HG03135 (cell line): ENCODE measurements around the gene ROBO1.
"Not testable (repeated sequence)": the region's sequence is repeated elsewhere in the genome, so short reads cannot be mapped to it uniquely, and the experiment has no call there.

Experiments
- ATAC-seq: cut with Tn5 transposase; IDR thresholded peaks from one replicate; pipeline ENCODE4 v1.9.1; 2021; ENCODE audit warnings: mild to moderate bottlenecking, moderate library complexity; ENCODE audit not compliant: unreplicated experiment

Gene ROBO1

DNA sequence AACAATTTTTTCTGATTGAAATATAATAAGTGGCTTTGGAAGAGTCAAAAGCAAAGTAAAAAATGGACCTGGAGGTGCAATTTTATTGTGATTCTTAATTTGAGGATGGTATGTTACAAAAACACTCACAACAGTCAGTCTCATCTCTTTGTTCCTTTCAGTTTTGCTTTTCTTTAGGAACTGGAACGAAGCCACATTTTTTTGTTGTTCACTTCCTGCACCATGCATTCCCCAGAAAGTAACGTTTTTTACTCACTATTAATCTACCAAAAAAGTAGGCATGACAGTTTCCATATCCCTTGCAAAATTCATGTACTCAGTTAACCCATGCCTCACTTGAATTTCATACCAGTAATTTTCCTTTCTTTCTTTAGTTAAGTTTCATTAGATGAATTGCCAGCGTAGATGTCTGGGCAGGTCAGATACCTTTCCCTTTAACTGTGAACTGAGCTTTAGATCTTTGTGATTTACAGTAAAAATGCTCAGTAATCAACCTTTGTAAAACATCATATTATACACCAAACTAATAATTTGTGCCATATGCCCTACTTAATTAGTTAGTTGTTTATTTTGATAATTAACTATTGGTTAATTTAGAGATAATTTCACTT, 384.3 kb downstream of the ROBO1 start:
- no peak for ATAC-seq

DNA sequence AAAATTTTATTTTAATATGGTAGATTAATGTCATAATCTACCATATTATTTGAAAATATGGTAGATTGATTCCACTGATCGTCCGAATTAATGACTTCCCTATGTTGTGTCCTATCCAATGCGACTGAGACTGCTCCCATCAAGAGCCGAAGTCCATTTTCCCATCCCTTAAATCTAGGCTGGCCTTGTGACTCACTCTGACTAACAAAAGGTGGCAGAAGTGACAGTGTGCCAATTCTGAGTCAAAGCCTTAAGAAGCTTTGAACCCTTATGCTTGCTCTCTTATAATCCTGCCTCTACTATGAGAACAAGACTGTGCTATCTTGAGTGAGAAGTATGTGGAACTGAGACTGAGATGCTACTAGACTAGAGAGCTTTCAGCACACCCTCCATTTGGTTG, 387.2 kb downstream of the ROBO1 start:
- no peak for ATAC-seq

DNA sequence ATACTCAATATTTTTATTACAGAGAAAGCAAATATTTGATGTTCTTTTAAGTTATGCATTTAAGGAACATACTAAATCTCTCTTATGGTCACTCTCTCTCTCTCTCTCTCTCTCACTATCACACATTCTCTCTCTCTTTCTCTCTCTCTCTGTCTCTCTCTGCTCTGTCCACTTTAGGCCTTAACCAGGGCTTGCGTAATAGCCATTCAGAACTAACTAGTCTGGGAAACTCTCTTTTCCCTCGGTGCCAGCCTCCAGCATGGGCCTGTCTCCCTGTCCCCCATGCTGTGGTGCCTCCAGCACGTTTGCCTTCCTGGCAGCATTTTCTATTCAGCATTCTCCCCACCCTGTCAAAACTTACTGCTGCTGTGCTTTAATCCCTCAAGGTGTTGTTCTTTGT, 389.7 kb downstream of the ROBO1 start:
- no peak for ATAC-seq

DNA sequence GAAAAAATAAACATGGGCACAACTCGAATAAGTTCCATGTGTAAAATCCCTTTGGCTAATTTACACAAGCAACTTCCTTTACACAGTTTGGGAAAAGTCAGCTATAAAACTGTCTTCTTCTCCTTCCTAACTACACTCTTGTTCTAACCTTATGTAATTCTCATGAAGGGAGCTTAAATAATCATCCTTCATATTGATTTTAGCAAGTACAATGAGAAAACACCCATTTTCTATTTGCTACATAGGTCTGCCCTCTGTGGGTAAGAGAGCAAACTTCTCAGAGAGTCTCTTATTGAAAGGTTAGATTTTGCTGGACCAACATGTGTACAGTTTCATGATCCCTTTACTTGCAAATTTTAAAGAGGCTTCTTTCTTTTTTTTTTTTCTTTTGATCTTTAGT, 398.5 kb downstream of the ROBO1 start:
- no peak for ATAC-seq

DNA sequence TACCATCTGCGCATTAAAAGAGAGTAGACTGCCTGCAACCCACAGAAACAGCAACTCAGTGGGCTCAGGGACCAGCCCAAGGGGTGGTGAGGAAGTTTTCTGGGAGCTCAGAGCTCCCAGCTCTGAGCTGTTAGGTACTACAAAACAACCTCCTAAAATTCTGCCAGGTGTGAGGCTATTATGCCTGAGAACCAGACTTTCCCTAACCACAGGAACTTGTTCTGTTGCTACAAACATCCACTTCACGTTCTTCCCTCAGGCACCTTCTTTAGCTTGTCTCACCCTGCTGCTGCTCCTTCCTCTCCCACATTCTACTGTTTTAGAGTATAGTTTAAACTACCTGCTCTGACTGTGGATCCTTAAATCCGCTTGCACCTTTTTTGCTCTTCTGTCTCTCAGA, 399.4 kb downstream of the ROBO1 start:
- no peak for ATAC-seq

DNA sequence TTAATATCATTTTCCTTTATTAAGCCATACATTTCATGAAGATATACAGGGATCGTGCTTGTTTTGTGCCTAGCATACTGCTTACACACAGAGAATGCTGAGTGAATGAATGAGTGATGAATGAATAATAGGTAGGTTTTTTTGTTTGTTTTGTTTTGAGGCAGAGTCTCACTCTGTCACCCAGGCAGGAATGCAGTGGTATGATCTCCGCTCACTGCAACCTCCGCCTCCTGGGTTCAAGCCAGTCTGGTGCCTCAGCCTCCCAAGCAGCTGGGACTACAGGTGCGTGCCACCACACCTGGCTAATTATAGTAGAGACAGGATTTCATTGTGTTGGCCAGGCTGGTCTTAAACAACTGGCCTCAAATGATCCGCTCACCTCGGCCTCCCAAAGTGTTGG, 400.0 kb downstream of the ROBO1 start:
- no peak for ATAC-seq

DNA sequence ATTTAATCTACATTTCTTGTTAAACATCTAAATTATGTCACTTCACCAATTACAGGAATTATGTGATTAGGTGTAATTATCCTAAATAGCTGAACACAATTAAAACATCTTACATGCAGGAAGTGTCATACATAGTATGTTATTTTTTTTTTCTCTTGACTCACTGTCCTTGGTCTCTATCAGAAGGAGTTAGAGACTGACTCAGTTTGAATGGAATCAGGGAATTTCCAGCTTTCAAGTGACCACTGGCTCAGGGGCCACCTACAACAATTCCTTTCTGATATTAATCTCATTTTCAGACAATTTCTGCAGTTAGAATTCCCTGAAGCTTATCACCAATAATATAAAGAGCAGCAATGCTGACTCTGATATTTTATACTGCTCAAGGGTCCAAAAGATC, 400.7 kb downstream of the ROBO1 start:
- no peak for ATAC-seq

DNA sequence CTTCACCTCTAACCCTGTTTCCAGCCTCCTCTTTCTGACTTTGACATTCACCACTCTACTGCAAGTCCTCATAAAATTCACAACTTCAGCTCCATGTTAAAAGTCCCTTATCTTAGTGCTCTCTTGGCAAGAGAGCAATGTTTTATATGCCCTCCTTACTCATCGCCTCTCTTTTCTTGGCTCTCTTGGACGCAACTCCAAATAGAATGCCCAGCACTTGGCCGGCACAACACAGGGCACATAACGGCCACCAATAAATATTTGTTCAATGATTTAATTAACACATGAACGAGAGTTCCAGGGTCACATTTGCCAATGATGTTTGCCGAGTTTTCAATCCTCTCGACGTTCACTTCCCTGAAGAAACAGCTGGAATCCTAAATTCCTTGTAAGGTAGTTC, 401.4 kb downstream of the ROBO1 start:
- no peak for ATAC-seq

DNA sequence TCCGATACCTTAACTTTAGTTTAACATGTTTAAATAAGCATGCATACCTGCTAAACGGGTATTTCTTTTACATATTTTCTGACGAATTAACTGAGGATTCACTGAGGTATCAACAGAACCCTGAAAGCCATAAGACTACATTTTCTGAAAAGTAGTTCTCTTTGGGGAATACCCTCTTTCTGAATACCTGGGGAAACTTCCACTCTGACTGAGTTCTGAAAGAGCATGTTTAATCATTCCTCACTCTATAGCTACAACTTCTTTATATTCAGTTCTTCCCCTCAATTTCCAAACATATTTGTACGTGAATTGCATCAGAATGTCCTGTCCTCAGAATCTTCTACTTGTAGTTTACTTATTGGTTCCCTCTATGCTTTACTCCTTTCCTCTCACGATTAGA, 403.0 kb downstream of the ROBO1 start:
- no peak for ATAC-seq

DNA sequence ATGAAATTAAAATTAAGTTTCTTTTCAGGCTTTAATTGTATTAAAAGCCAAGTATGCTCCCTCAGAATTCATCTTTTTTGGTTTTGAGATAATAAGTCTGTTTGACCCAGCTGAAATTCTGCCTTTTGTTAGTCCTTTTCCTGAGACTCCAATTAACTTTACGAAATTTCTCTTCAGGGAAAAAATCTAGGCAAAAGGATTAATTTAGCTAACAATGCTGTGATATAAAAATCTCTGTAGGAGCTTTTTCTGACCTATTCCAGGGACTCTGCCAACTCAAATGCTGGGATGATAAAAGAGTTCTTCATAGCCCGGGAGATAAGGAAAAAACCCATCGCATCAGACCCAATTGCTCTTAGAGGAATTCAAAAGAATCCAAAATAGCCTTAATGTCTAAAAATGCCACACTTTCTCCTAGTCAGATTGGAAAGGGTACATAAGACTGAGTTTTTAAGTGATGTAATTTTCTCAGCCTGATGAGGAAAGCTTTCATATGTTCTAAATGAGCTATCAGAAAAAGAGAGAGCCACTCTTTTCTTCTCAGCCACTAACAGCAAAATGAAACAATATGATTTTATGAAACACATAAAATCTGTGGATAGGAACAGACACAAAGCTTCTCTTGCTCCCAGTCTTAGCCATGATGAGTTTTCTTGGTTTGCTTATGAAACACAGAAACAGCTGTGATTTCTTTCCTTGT, 405.1 kb downstream of the ROBO1 start:
- ATAC-seq, result no peak

DNA sequence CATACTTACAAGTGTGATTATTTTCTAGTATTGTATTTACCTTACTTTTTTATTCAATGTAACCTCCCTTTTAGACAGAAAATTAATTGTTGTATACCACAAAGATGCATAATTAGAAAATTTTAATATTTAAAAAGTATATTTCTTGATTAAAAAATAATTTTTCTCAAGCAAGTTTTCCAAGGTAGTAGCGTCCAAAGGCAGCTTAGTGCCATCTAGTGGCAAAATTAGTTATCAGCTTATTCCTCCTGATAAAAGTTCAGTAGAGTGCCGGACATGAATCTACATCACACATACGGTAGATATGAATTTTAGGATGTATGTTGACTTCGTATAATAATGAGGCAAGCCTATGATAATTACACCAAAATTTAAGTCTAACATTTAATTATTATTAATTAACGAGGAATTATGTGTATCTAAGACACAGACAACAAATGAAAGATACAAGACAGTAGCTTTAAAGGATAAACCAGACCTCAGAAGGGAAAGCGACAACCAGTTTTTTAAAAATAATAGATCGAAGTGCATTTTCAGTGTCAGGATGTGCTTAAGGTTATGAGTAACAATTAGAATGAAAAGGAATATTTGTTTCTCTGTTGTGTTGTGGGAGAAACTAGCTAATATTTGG, 405.9 kb downstream of the ROBO1 start:
- no peak for ATAC-seq

DNA sequence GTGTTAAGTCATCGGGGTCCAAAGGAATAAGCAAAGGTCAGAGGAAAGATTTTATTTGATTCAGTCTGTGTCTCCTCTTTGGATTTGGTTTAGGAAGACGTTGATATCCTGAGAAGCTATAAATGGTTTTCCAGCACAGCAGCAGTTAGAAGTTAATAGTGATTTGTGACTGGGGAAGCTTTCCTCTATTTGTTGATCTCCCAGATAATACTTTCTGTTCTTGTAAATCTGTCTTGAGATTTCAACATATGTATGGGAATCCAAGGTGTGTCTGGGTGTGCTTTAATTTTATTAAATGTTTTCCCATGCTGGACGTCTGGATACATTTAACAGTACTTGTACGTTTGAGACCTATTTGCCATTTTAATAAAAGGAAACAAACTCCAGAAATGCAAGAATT, 409.5 kb downstream of the ROBO1 start:
- ATAC-seq, result no peak

DNA sequence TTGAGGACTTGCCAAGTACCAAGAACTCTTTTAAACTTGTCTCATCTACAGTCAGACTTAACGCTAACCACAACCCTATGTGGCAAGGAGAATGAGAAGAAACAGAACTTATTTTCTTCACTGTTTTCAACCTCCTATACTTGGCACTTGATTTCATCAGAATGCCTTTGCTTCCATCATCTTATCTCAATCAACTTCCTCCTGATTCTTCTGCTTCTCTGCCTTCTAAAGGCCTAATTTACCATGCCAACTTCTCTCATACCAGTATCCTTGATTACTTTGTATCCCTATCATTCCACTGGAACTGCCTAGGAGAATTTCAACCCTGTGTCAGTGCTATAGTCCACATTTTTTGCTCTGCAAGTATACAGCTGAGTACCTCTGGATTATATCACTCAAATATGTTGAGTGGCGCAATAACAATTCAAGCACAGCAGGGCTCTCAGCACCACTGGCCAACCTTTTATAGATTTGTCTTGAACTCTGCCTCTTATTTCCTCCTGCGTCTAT, 413.6 kb downstream of the ROBO1 start:
- no peak for ATAC-seq

DNA sequence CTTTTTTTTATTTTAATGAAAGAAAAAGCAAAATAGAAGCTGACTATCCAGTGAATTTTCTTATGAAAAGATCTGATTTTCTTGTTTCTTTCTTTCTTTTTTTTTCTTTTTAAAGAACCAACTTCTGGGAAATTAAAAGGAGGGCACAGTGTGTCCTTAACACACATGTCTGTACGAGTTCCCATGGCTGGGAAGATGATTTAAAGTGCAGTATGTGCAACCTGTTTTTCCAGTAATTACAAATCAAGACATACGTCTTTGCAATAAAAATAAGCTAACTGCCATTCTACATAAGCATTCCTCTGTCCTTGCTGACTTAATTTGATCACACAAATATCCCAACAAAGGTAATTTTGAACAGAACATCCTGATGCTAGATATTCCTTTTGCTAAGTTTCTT, 416.1 kb downstream of the ROBO1 start:
- no peak for ATAC-seq

DNA sequence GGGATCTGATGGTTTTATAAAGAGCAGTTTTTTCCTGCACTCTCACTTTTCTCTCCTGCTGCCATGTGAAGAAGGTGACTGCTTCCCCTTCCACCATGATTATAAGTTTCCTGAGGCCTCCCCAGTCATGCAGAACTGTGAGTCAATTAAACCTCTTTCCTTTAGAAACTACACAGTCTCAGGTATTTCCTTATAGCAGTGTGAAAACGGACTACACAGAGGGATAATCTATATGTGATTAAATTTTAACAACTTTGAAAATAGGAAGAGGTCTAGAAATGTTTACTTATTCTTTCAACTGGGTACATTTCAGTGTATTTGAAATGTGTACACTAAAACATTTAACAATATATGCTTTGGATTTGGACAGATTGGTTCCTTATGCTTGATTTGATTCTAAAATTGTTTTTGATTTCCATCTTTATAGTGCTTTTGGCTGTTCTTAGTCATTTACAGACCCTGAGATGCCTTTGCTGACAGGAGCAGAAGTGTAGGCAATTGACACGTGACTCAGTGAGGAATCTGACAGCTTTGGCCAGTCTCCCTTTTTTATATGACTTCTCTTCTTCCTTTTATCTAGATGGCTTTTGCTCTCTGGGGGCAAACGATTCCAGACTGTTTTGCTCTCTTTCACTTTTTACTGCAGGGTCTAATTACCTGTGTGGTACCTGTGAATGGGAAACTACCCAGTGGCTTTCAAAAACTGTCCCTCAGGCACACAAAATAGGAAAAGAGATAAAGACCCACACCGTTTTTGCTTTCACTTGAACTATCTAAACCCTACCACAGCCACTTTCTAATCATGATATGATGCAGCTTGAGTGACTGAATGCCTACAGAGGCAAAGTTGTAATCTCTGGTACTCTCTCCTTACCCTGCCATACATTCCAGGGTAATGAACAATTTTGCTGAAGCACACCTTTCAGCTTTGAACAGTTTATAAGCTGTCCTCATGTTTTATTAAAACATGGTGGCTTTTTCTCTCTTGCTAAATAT, 422.6 kb downstream of the ROBO1 start:
- no peak for ATAC-seq

DNA sequence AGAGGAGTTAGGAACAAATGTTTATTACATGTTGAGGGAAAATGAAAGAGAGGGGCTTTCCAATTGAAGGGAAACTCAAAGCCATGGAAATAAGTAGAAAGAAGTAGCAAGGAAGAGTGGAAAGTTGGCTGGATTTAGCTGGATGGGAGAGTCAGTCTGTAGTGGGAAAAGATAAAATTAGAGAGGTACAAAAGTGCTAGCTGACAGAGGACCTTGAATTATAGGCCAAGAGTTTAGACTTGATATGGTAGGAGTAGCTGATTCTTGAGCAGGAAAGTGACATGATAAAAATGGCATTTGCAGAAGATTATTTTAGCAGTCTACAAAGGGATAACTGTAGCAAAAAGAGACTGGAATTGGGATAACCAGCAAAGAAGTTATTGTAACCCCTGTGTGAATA, 425.8 kb downstream of the ROBO1 start:
- ATAC-seq, result no peak

DNA sequence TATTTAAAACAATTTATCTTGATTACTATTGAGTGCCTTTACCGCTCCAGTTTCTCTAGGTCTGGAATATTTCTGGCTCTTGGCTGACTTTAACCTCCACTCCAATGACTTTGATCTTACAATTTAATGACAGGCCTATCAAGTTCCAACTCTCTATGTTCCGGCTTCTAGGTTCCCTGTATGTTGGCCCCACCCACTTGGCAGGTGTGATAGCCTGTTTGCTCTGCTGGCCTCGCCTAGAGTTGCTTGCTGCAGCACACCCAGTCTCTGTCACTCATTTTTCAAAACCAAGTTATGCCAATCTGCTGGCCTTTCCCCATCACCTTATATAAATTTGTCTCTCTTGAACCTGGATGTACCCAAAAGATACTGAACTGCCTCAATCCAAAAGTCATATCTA, 428.0 kb downstream of the ROBO1 start:
- ATAC-seq, result no peak

DNA sequence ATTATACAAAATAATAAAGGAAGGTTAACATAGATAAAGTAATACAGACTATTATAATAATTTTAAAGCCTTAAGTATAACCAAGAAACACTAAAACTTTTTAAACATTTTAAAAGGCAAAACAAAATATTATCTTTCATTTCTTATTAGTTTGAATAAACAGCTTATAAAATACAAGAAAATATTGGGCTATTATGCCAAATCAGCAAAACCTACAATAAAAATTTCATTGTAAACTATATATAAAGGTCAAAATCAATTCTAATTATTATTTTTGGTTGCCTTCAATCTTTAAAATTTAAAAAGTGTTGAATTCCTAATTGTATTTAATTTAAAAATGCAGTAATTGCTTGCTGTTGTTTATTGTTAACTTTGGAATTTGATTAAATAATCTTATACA, 430.0 kb downstream of the ROBO1 start:
- ATAC-seq, result no peak

DNA sequence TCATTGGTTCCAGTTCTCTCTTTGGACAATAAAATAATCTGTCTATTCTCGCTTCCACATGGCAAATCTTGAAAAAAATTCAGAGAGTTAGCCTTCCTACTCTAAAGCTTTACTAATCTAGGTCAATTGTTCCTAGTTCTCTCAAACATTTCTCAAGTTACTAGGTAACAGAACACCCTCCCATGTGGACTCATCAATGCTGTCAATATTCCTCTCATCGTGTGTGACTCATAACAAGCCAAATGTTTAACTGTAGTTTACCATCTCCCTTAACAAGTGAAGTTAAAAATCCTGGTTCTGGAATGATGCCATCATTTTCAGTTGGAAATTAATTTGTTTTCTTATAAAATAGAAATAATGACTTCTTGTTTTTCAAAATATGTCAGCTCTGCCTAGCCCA, 438.6 kb downstream of the ROBO1 start:
- no peak for ATAC-seq

DNA sequence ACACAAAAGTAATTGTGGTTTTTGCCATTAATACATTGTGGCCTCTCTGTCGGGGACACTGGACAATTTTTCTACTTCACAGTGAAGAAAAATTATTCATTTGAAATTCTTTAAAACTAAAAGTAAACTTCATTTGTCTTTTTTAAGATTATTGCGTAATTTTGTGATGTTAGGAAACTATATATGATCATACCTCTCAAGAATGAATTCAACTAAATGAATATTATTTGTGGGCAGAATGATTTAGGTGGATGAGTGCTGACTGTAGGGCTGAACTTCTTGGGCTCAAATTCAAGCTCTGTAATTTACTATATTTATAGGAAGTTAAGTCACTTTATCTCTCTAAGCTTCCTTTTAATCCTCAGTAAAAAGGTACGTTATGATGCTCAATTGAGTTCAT, 441.2 kb downstream of the ROBO1 start:
- no peak for ATAC-seq

DNA sequence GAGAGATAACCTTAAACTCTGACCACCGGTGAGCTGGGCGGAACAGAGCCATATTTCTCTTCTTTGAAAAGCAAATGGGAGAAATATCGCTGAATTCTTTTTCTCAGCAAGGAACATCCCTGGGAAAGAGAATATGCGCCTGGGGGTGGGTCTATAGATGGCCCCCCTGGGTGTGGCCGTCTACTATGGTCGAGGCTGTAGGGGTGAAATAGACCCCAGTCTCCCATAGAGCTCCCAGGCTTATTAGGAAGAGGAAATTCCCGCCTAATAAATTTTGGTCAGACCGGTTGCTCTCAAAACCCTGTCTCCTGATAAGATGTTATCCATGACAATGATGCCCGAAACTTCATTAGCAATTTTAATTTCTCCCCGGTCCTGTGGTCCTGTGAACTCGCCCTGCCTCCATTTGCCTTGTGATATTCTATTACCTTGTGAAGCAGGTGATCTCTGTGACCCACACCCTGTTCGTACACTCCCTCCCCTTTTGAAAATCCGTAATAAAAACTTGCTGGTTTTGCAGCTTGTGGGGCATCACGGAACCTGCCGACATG, 441.9 kb downstream of the ROBO1 start:
- not testable (repeated sequence) for ATAC-seq
